Middle frontal gyrus (tissue), 1 donor: Measurements from ENCODE around the gene GPR149.
"Not testable (repeated sequence)": the region's sequence is repeated elsewhere in the genome, so short reads cannot be mapped to it uniquely, and the experiment has no call there.

Source experiments
- DNase-seq: peaks from one replicate; pipeline ENCODE4 v3.0.0-alpha.2; 2015; ENCODE audit warnings: low spot score; ENCODE audit errors: extremely low spot score

GPR149 gene, protein sequence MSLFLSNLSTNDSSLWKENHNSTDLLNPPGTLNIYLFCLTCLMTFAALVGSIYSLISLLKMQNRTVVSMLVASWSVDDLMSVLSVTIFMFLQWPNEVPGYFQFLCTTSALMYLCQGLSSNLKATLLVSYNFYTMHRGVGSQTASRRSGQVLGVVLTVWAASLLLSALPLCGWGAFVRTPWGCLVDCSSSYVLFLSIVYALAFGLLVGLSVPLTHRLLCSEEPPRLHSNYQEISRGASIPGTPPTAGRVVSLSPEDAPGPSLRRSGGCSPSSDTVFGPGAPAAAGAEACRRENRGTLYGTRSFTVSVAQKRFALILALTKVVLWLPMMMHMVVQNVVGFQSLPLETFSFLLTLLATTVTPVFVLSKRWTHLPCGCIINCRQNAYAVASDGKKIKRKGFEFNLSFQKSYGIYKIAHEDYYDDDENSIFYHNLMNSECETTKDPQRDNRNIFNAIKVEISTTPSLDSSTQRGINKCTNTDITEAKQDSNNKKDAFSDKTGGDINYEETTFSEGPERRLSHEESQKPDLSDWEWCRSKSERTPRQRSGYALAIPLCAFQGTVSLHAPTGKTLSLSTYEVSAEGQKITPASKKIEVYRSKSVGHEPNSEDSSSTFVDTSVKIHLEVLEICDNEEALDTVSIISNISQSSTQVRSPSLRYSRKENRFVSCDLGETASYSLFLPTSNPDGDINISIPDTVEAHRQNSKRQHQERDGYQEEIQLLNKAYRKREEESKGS

DNA sequence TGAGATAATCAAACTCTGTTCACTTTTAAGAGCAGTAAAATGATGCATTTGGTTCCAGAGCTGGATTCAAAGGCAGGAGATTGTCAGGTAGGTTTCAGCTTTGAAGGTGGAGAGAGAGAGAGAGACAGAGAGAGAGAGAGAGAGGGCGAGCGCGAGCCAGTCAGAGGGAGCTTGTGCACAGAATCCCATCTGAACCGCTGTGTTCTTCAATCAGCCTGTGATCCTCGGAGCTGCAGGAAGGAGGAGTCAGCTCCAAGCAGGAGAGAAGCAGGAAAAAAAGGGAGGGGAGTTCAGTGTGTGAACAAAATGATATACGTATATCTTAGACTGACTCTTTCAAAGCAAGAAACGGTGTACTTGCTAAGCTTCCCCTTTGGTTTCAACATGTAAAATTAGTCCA lies at the start of gene GPR149:
TSS of gene GPR149 (minus strand) at position 177 of the 400 bp plus-strand sequence. CDS start 575 bp downstream, outside the sequence.
- no peak for DNase-seq

GRCh38 chr3:154473769-154474168 lies 43.8 kb upstream of the GPR149 start:
- no peak for DNase-seq

GRCh38 chr3:154469585-154469984 lies 39.6 kb upstream of the GPR149 start:
- no peak for DNase-seq

DNA sequence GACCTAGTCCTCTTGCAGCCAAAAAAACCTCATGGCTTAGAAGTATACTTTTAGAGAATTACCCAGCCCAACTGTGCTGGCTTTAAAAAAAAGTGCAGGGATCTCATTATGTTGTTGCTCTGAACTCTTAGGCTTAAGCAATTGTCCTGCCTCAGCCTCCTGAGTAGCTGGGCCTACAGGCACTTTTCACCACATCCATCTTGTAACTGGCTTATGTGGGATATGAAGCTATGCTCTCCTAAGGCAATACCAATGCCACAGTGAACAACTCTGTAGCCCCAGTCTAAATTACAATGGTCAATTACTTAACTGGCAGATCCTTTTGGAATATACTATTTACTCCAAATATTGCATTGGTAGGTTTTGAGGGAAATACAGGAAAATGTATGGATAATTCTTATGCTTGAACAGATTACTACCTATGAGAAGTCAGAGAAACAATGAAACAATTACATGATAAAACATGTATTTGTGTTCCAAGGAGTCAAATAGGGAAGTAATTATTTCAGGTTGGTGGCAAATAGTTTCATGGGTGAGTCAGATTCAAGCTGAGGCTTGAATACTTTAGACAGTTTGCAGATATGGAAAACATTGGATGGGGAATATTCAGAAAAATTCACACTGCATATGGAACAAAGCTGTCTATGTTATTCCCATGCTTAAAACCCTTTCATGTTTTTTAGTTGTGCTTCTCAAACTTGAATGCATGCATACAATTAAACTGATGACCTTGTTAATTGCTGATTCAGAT lies 34.6 kb upstream of the GPR149 start:
- no peak for DNase-seq

DNA sequence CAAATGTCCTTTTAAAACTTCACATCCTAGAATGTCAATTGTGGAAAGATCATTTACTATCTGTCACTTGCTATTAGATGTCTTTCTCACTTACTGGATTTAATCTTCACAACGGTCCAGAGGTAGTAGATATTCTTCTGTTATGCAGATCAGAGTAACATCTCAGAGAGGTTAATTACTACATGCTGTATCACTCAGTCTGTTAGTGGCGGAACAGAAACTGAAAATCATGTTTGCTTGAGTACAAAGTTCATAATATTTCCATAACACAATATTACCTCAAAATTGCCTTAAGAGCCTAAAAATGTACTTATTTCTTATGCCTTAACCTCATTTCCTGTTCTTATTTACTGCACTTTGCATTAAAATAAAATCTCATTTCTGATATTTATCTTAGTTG lies 28.6 kb upstream of the GPR149 start:
- DNase-seq, result no peak

- not testable (repeated sequence) for DNase-seq
Observed at GRCh38 chr3:154439081-154439480, 9.1 kb upstream of the GPR149 start.

GRCh38 chr3:154431043-154431442 lies 1.1 kb upstream of the GPR149 start:
- no peak for DNase-seq

- DNase-seq, result no peak
Observed at GRCh38 chr3:154428286-154429206, 1.4 kb downstream of the GPR149 start.

DNA sequence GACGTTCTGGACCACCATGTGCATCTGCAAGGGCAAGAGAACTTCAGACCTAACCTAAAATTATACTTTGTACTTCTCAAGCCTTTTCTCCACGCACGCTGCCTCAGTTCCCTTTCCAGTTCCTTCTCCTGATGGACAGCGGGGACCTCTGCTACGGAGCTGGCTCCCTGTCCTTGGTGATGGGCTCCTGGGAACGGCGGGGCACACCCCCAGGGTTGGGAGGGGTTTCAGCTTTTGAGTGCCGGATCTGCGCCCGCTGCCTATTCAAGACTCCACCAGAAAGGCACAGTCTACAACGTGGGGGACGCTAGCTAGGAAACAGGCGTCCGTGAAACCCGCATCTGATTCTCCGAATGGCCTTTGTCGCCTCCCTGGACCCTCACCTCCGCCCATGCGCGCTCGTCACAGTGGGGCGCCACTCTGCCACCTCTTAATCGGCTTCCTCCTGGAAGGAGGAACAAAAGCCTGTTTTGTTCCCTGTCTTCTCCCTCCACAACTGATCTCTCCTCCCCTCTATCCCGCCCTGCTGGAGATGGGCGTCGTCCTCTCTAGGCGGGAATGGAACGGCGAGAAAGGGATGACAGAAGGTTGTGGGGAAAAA lies 2.2 kb downstream of the GPR149 start:
- DNase-seq, result no peak

DNA sequence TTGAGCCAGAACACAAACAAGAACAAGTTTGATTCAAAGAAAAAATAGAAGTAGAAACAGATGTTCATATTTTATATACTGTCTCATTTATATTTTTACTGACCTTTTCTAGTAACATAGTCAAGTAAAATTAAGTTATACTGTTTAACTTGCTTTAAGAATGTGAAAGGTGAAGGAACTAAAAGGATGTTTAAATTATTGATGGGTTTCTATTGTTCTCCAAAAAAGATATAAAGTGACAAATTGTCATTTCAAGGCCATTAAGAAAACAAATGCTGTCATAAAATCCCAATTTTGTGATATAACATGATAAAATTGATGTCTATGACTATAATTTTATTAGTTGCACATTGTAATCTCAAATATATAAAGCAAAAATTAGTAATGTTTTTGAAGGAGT lies 7.3 kb downstream of the GPR149 start:
- no peak for DNase-seq

- no peak for DNase-seq
Observed at GRCh38 chr3:154421083-154421482, 8.9 kb downstream of the GPR149 start.

- no peak for DNase-seq
Observed at GRCh38 chr3:154398084-154398967, 31.7 kb downstream of the GPR149 start.

DNA sequence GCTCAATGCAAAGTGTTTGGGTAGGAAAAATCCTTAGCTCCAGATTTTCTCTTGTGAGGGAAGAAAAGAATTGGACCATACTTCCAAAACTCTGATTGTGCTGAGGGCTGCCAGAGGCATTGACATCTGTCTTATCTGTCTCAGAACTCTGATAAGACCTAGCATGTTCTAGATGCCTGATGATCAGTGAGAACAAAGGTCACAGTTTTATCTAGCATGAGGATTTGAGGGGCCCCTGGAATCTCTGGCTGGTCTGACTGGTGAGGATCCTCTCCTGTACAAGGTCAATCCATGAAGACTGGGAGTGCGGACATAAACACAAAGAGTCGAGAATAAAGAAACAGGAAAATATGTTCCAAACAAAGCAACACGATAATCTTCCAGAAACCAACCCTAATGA lies 40.1 kb downstream of the GPR149 start:
- no peak for DNase-seq

DNA sequence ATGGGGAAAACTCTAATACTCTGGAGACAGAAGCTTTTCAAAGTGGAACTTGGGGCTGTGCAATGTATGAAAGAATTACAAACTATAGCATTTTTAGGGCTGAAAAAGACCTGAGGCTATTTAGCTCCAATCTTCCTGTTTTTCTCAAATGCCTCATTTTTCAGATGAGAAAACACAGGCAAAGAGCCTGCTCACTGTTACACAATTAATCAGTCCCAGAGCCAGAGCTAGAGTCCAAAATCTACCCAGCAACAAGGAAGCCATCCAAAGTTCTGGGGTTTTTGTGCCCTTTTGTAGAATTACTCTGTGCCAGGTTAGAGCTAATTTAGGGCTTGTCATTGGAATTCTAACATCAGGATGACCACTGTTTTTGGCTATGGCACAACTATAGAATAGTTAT lies 45.5 kb downstream of the GPR149 start:
- no peak for DNase-seq

DNA sequence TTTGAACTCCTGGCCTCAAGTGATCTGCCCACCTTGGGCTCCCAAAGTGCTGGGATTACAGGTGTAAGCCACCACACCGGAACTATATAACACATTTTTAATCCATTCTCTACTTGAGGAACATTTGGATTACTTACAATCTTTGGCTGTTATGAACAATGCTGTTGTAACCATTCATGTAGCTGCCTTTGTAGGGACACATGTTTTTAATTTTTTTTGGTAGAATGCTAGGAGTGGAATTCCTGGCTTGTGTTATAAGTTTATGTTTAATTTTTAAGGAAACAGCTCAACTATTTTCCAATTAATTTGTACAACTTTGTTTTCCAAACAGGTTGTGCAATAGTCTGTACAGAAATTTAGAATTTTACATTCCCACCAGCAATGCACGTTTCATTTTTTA lies 51.7 kb downstream of the GPR149 start:
- DNase-seq, result no peak

- DNase-seq, result no peak
Observed at GRCh38 chr3:154367221-154367620, 62.8 kb downstream of the GPR149 start.

DNA sequence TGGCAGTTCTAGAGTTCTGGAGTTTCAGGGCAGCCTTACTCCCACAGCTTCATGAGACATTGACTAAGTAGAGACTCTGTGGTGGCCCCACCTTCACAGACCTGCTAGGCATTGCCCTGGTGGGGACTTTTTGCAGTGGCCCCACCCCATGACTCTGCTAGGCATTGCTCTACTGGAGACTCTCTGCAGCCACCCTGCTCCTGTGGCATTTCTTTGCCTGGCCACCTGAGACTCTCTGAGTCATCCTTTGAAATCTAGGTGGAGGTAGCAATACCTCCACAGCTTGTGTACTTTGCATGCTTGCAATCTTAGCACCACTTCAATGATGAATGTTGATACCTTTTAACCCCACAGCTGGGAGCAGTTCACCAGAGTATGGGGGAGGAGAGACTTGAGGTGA lies 65.1 kb downstream of the GPR149 start:
- no peak for DNase-seq

DNA sequence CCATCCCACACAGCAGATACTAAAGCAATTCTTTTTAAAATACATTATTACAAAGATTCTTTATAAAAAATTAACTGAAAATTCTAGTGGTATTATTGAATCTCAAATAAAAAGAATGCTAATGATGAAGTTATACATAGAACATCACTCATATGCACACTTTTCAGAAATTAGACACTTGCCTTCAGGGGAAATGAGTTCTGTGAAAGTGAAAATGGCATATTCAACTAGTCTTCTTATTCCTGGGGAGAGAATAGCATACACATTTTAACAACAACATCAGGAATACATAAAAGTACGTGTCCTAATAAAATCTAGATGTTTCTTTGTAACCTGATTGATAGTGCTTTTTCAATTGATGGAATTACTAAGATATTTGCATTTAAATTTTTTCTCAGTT lies 68.9 kb downstream of the GPR149 start:
- DNase-seq, result no peak

GRCh38 chr3:154356009-154356408 lies 74.0 kb downstream of the GPR149 start:
- no peak for DNase-seq

DNA sequence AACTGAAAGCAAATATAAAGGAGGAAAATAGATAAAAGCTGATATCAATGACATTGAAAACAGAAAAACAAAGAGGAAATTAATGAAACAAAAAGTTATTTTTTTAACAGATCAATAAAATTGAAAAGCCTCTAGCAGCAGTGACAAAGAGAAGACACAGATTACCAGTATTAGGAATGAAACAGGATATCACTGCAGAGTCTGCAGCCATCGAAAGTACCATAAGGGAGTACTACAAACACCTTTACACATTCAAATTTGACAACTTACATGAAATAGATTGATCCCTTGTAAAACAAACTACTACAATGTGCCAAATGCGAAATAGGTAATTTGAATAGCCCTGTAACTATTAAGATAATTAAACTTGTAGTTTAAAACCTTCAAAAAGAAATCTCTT lies 80.8 kb downstream of the GPR149 start:
- DNase-seq, result no peak
